Right renal cortex interstitium (tissue), 3 donors: ENCODE results near the gene TRIM28. TPM values are rescaled to one million over a fixed set of nuclear protein-coding genes. Genes with fewer than 3 reads are reported as not detected.
"Not testable (repeated sequence)": the region's sequence is repeated elsewhere in the genome, so short reads cannot be mapped to it uniquely, and the experiment has no call there.

Experiments
- DNase-seq, 3 donors: peaks; one replicate each; pipeline ENCODE4 v3.0.0-alpha.2; 2013; ENCODE audit warnings: low read depth in 3 of 3, low spot score in 2 of 3
- polyA plus RNA-seq, 3 donors: library from polyadenylated mRNA; unstranded; fragments of 120-200 nt; gene quantifications; one replicate each; pipeline ENCODE4 v1.2.1, GENCODE V29; 2013; ENCODE audit not compliant: insufficient read length in 3 of 3

Gene TRIM28
- polyA plus RNA-seq, 3 donors, result 682 to 734 (median 690) TPM

- peak; percentile 98 to 100 (median 100) for DNase-seq
These were observed 29.2 kb downstream of the TRIM28 start, which contains the start of gene MZF1 for GRCh38 chr19:58572818-58573657. Gene MZF1, minus strand, starts transcription at chr19:58573335. Its CDS starts 1,946 bp downstream, at chr19:58571389.

GRCh38 chr19:58573658-58574164 lies 29.8 kb downstream of the TRIM28 start:
- DNase-seq, result no peak

GRCh38 chr19:58575183-58576041 lies 31.5 kb downstream of the TRIM28 start:
- DNase-seq, result peak; percentile 86 to 90 (median 89)

- DNase-seq, result not testable (repeated sequence)
These were observed 33.7 kb downstream of the TRIM28 start for GRCh38 chr19:58577581-58577980.

GRCh38 chr19:58578012-58578925 lies 34.4 kb downstream of the TRIM28 start:
- DNase-seq, result no peak

GRCh38 chr19:58579473-58580142 lies 35.7 kb downstream of the TRIM28 start:
- no peak for DNase-seq

GRCh38 chr19:58581227-58582141 lies 37.6 kb downstream of the TRIM28 start:
- peak in 1 of 3 donors; percentile 67 for DNase-seq

GRCh38 chr19:58582985-58583384 lies 39.1 kb downstream of the TRIM28 start:
- no peak for DNase-seq

- DNase-seq, result no peak
These were observed 40.9 kb downstream of the TRIM28 start for GRCh38 chr19:58584498-58585441.

GRCh38 chr19:58585442-58586132 lies 41.7 kb downstream of the TRIM28 start:
- DNase-seq, result no peak

GRCh38 chr19:58586133-58586765 lies 42.4 kb downstream of the TRIM28 start:
- no peak for DNase-seq

Other genes starting within 250 kb of the TRIM28 start
- 10 to 100 TPM; 44.8 to 53.6 (median 49.3) TPM for gene ERVK3-1, start 238.7 kb upstream of the TRIM28 start, polyA plus RNA-seq
- gene ZSCAN22, start 217.1 kb upstream of the TRIM28 start, polyA plus RNA-seq, result 1 to 10 TPM; 3.4 to 4.0 (median 3.5) TPM
- under 1 TPM; 0.60 to 0.79 (median 0.76) TPM for gene A1BG, start 190.6 kb upstream of the TRIM28 start, polyA plus RNA-seq
- gene ZNF497, start 181.3 kb upstream of the TRIM28 start, polyA plus RNA-seq, result 1 to 10 TPM; 3.3 to 3.9 (median 3.5) TPM
- 1 to 10 TPM; 2.2 to 3.0 (median 2.6) TPM for gene ZNF837, start 163.0 kb upstream of the TRIM28 start, polyA plus RNA-seq
- gene RPS5, start 156.8 kb upstream of the TRIM28 start, polyA plus RNA-seq, result 100 to 1,000 TPM; 846 to 997 (median 995) TPM
- not detected for gene RNF225, start 148.4 kb upstream of the TRIM28 start, polyA plus RNA-seq
- gene ZNF584, start 135.4 kb upstream of the TRIM28 start, polyA plus RNA-seq, result 10 to 100 TPM; 13.7 to 16.5 (median 14.3) TPM
- gene ZNF132, start 103.9 kb upstream of the TRIM28 start, polyA plus RNA-seq, result 10 to 100 TPM; 14.7 to 16.8 (median 16.6) TPM
- gene ZNF324B, start 92.4 kb upstream of the TRIM28 start, polyA plus RNA-seq, result 1 to 10 TPM; 5.0 to 5.5 (median 5.3) TPM
- gene ZNF324, start 77.0 kb upstream of the TRIM28 start, polyA plus RNA-seq, result 1 to 10 TPM; 8.9 to 9.3 (median 9.0) TPM
- 10 to 100 TPM; 12.4 to 14.3 (median 12.6) TPM for gene ZNF446, start 67.7 kb upstream of the TRIM28 start, polyA plus RNA-seq
- 1 to 10 TPM; 8.0 to 9.9 (median 9.7) TPM for gene SLC27A5, start 32.1 kb upstream of the TRIM28 start, polyA plus RNA-seq
- gene ZBTB45, start 24.3 kb upstream of the TRIM28 start, polyA plus RNA-seq, result 10 to 100 TPM in 1 of 3 donors, 1 to 10 TPM in 2; 7.8 to 10.5 (median 10.0) TPM
- gene CHMP2A, start 11.0 kb downstream of the TRIM28 start, polyA plus RNA-seq, result 100 to 1,000 TPM; 124 to 134 (median 127) TPM
- gene UBE2M, start 14.5 kb downstream of the TRIM28 start, polyA plus RNA-seq, result 10 to 100 TPM; 79.4 to 99.8 (median 86.5) TPM
- 10 to 100 TPM; 20.9 to 22.9 (median 21.3) TPM for gene MZF1, start 29.3 kb downstream of the TRIM28 start, polyA plus RNA-seq